Measurements from ENCODE around the gene MNS1. TPM values are rescaled to one million over a fixed set of nuclear protein-coding genes. Genes with fewer than 3 reads are reported as not detected.
A peak's percentile ranks its signal among the peaks of the same experiment; 100 is the strongest.
"Not testable (repeated sequence)": the region's sequence is repeated elsewhere in the genome, so short reads cannot be mapped to it uniquely, and the experiment has no call there.

The MNS1 gene, protein sequence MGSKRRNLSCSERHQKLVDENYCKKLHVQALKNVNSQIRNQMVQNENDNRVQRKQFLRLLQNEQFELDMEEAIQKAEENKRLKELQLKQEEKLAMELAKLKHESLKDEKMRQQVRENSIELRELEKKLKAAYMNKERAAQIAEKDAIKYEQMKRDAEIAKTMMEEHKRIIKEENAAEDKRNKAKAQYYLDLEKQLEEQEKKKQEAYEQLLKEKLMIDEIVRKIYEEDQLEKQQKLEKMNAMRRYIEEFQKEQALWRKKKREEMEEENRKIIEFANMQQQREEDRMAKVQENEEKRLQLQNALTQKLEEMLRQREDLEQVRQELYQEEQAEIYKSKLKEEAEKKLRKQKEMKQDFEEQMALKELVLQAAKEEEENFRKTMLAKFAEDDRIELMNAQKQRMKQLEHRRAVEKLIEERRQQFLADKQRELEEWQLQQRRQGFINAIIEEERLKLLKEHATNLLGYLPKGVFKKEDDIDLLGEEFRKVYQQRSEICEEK
- polyA plus RNA-seq (ENCODE audit: insufficient read length in 4 of 4), result 10 to 100 TPM; 11.6 to 31.4 (median 25.7) TPM

DNA sequence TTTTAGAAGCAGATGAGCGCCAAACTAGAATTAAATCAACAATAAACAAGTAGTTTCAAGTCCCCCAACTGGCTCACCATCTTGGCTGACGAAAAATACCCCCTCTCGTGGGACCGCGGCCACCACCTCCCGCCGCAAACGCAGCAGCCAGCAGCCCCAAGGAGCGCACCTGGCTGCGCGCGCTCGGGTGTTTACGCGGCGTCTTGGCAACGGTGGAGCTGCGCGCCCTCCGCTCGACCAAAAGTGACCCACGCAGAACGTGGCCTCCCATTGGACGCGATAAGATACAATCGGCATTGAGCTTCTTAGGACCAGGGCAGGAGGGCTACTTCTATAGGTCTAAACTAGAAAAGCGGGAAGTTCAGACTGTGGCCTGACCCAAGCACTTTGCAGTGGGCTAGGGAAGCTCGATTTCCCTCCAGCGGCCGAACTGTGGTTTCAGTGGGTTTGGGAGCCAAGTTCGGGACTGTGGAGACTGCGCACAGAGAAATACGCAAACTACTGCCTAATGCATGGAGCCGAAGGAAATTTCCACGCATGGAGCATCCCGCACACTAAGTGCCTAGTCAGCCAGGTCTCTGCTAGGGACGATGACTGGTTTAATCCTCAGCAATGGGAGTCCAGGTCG is at the start of gene MNS1:
MNS1 (minus strand) TSS at position 245 of the 628 bp plus-strand sequence; CDS start at position 80, 165 bp downstream.
- DNase-seq (ENCODE audit: low read depth in 4 of 4, low spot score in 3 of 4), result peak; percentile 93 to 98 (median 95)

DNA sequence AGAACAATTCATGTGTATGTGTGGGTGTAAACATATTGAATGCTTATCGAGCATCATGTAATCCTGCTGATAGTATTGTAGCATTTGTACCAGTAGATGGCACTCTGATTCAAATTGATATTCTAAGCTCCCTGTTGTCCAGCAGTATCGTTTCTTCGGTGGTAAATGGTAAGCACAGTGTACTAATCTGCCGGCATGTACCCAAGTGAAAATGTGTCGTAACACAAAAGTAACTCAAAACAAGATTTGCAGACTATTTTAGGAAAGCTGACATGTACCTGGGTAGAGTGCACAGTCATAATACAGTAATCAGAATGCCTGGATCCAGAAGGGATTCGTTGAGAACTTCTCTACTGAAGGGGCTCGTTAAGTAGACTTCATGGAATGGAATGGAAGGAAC is 31.7 kb upstream of the MNS1 start:
- peak in 3 of 4 donors; percentile 23 to 40 (median 31) for DNase-seq (ENCODE audit: low read depth in 4 of 4, low spot score in 3 of 4)

DNA sequence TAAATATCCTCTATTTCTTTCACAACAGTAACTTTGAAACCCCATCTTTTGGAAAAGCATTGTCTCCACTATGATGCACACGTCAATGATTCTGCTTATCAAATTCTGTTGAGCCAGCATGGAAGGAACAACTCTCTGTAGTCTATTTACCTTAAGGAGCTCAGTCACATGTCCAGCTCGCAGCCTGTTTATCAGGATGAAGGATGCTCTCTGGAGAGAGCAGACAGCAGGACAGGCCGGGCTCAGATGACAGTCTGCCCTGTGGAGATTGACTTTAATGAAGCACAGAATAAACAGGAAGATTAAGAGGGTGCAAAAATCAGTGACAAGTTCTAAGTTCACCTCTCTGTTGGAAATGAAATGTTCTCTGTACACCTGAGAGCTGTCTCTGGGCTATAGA is 30.6 kb upstream of the MNS1 start:
- DNase-seq (ENCODE audit: low read depth in 4 of 4, low spot score in 3 of 4), result no peak

DNA sequence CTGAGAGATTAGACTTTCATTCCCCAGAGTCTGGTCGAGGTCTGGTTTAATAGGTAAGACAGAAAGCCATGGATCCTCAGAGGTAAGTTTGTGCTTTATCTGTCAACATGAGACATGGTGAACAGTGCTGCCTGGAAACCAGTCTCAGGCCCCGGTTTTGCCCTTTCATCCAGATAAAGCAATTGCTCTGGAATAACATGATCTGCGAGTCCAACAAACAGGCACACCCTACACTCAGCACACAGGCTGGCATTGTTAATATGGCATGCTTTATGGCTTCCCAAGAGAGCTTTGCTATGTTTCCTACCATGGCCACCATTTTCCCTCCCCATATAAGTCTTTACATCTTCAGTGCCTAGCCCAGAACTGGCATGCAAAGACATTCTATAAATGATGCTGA is 30.1 kb upstream of the MNS1 start:
- no peak for DNase-seq (ENCODE audit: low read depth in 4 of 4, low spot score in 3 of 4)

DNA sequence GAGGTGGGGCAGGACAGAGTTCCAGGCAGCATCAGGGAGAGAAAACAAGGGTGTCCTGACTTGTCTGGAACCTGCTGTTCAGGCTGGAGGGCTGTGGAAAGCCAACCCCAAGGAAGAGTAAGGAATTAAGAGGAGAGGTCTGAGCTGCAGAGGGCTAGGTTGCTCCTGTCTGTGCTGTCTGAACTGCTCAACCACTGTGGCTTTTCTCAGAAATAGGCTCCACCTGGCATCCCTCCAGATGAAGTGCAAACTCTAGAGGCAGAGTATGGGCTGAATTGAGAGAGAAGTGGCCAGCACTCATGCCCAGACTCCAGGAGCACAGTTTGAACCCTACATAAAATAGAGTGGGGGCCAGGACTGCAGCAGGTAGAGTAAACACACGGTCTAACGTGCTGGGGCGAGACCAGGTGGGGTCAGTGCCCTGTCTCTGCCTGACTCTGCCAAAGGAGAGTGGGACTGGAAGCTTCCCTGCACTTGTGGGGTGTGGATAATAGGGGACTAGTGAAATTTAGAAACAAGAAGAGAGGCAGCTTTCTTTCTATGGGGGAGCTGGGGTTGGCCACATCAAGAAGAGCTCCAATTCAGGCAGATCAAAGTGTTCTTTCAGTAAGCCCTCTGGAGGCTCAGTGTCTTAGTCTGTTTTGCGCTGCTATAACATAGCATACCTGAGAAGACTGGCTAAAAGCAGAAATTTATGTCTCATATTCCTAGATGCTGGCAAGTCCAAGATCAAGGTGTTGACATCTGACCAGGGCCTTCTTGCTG is 28.0 kb upstream of the MNS1 start:
- no peak for DNase-seq (ENCODE audit: low read depth in 4 of 4, low spot score in 3 of 4)

DNA sequence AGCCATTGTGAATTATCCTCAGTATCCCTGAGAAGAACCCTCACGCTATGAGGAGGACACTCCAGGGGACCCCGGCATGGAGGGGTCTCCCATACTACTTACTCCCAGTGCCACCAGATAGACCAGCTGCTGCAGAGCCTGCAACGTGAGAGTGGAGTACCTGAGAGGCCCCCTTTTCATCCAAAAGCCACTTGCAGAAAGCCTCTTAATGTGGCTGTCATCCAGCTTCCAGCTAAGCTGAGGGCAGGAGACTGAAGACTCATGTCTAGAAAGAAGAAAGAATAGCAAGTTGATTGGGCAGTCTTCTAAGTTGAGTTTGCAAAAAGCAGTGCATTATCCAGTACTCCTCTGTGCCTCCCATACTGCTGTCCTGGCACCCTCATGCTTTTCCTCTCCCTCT is 27.3 kb upstream of the MNS1 start:
- DNase-seq (ENCODE audit: low read depth in 4 of 4, low spot score in 3 of 4), result no peak

DNA sequence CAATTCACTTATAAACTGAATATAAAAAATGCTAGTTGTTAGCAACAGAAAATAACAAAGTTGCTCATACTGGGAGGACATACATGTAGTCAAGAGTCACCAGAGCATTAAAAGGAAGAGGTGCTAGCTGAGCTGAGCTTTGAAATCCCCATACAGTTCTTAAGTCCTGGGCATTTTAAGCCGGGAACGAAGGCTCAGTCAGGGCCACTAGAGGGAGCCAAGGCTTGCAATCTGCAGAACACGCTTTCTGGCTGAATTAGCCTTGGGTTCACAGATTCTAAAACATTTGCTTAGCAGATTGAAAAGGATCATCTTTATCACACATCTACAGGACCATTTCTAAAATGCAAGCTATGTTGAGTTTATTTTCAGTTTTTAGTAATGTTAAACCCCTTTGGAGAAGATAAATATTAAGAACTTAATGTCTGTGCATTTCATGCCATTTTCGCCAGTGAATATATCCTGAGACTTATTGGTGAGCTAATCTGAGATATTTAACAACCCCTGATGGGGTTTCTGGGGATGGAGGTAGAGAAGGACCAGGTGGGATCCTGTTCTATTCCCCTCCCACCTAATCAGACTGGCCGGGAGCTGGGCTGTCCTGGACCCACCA is 26.3 kb upstream of the MNS1 start:
- peak in 3 of 4 donors; percentile 53 to 73 (median 56) for DNase-seq (ENCODE audit: low read depth in 4 of 4, low spot score in 3 of 4)

DNA sequence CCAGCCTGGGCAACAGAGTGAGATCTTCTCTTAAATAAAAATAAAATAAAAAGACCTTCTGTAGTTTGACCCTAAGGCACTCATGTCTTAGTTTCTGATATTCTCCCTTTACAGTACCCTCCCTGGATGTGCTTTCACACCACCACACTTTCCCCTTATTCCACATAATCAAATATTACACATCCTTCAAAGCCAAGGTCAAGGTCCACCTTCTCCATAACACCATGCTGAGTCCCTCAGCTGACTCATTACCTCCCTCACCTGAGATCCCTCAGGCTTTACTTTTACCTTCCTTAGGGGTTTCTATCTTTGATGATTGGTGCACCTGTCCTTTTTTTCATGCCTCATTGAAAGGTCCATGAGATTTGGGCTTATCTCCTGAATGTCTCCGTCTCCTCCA is 25.5 kb upstream of the MNS1 start:
- no peak for DNase-seq (ENCODE audit: low read depth in 4 of 4, low spot score in 3 of 4)

DNA sequence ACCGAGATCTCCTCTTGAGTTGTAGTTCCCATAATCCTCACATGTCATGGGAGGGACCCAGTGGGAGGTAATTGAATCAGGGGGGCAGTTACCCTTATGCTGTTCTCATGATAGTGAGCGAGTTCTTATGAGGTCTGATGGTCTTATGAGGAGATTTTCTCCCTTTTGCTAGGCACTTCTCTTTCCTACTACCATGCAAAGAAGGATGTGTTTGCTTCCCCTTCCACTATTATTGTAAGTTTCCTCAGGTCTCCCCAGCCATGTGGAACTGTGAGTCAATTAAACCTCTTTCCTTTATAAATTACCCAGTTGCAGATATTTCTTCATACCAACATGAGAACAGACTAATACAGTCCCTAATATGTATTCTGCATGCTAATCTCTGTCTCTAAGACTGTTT is 21.3 kb upstream of the MNS1 start:
- DNase-seq (ENCODE audit: low read depth in 4 of 4, low spot score in 3 of 4), result not testable (repeated sequence)

DNA sequence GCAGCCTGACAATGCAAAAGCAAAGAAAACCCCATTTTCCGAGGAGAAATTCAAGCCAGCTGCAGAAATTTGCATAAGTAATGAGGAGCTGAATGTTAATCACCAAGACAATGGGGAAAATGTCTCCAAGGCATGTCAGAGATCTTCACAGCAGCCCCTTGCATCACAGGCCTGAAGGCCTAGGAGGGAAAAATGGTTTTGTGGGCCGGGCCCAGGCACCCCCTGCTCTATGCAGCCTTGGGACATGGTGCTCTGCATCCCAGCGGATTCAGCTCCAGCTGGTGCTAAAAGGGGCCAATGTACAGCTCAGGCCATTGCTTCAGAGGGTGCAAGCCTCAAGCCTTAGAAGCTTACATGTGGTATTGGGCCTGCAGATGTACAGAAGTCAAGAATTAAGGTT is 20.5 kb upstream of the MNS1 start:
- DNase-seq (ENCODE audit: low read depth in 4 of 4, low spot score in 3 of 4), result not testable (repeated sequence)

DNA sequence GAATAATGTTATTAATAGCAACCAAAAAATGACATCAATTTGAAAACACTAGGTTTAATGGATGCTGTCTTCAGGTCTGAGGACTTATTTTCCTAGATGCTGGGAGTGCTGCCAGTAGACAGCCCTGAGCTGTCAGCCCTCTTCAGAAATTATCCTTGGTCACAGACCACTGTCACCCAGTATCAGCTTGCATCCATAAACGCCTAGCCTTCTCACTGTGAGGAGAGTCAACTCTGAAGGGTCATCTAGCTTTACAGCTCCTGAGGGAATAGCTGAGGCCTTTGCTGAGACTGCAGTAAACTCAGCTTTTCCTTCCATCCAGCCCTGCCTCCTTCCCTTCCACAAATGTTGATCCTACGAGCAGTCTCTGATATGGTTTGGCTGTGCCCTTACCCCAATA is 19.4 kb upstream of the MNS1 start:
- peak in 2 of 4 donors; percentile 45 to 53 for DNase-seq (ENCODE audit: low read depth in 4 of 4, low spot score in 3 of 4)

DNA sequence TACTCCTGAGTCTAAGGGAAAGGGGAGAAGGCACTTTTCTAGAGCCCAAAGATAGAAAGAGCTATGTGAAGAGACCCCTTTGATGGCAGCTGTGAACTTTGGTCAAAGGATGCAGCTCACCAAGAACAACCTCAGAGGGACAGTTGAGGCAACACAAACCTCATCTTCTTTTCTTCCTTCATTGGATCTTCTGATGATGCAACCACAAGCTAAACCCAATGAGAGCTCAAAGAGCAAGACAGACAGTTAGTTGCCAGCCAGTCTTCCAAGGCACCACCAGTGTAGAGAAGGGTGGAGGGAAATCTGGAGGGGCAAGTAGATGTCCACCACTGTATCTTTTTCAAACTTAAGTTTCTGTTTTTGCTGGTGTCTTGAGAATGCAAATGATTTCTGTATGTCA is 10.4 kb upstream of the MNS1 start:
- no peak for DNase-seq (ENCODE audit: low read depth in 4 of 4, low spot score in 3 of 4)

DNA sequence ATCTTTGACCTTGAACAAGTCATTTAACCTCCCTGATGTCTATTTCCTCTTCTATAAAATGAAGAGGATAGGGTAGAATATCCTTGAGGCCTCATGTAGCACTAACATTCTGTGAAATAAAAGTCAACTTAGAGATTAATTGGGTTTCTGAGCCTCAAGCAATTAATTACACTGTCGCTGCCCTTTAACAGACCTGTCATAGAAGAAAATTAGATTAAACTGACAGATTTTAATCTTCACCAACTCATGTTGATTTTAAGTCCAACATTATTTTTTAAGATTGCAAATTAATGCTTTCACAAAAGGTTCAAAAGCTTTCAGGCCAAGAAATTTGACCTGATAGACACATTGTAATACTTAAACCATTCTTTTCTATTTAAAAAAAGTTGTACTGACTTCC is 8.1 kb upstream of the MNS1 start:
- DNase-seq (ENCODE audit: low read depth in 4 of 4, low spot score in 3 of 4), result no peak

DNA sequence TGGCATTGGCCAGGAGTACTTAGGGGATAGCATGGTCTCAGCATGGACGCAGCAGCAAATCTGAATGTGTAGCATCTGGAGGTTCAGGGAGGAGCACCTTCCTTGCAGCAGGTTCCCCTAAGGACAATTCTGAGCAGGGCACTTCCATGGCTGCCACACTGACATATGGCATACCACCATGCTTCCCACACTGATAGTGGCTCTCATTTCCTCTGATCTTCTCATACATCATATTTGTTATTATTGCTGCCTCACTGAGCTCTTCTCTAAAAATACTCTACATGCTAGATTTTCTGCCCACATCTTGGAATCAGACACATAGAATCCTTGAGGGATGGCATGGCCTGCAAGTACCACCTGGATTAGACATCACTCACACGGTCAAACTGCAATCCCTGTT is 7.3 kb upstream of the MNS1 start:
- no peak for DNase-seq (ENCODE audit: low read depth in 4 of 4, low spot score in 3 of 4)

DNA sequence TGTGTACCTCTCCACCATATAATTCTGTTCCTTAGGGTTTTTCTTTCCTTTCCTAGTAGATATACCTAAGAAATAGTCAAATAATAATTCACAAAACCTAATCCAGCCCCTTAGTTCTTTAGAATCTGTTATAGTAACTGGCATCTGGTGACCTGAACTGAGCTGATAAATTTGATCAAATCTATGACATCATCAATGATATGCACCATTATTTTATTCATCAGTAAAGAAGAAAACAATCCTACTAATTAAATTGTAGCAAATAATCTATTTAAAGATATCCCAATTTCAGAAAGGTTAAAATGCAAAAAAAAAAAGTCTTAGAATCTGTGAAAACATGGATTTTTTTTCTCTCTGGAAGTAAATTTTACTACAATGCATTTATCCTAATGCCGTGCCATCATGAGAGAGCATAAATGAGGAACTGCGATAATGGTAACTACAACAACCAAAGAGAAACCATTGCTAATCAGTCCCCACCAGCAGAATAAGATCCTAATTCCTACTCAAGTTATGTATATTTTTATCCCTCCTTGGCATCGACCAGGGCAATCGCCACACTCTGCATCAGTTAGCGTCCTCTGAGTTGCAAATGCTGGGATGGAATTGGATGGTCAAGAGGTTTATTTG is 6.6 kb upstream of the MNS1 start:
- DNase-seq (ENCODE audit: low read depth in 4 of 4, low spot score in 3 of 4), result no peak

DNA sequence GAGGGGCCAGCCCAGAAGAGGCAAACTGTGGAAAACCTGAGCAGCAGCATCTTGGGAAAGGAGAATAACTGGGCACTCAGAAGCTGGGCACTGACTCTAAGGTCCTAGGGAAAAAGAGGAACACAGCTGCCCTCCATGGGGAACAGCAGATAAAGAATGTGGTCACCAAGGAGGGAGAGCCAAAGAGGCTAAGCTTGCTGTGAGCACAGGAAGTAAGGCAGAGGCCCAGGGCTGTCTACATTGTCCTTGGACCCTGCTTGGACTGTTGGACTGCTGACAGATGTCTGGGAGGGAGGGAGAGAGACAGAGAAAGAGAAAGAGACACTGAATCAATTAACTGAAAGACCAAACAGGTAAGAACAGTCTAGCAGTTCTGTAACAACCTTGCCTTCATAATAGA is 4.5 kb upstream of the MNS1 start:
- DNase-seq (ENCODE audit: low read depth in 4 of 4, low spot score in 3 of 4), result no peak

DNA sequence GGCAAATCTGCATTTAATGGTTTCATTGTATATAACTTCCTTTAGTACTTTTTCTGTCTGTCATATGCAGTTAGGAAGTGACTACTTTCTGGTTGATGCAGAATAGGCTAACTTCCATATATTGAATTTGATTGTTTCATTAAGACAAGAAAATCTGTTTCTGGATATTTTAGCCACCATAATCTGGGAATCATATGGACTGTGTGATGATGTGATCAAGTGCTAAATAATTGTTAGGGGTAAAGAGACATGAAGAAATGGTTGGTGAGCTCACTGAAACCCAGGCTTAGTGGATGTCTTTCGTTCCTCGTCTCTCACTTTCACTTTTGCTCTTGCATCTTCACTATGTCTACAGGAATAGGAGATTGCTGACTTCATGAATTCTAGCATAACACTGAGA is 3.5 kb upstream of the MNS1 start:
- DNase-seq (ENCODE audit: low read depth in 4 of 4, low spot score in 3 of 4), result no peak

DNA sequence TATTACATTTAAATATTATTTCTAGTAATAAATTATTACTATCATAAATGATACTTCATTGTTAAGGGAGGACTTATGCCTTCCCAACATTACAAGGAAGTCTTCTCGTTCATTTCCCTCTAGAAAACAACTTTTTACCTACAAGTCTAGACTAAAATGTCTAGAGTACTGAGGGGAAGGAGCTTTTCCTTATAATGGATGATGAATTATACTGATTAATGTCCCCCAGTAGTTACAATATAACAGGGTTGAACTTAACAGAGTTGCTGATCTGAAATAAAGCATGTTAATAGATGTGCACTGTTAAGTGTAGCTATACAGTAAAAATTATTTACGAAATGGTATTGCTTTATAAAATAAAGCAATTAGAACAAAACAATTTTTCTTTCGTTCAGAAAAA is 2.7 kb upstream of the MNS1 start:
- DNase-seq (ENCODE audit: low read depth in 4 of 4, low spot score in 3 of 4), result no peak

DNA sequence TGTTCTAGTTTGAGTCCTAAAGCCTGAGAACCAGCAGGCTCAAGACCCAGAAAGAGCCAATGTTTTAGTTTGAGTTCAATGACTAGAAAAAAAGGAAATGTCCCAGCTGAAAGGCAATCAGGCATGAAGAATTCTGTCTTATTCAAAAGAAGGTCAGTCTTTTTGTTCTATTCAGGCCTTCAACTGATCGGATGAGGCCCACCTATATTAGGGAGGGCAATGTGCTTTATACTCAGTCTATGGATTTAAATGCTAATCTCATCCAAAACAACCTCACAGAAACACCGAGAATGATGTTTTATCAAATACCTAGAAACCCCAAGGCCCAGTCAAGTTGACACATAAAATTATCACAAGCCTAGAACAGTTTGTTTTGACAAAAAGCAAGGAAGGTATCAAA is 4.0 kb downstream of the MNS1 start:
- DNase-seq (ENCODE audit: low read depth in 4 of 4, low spot score in 3 of 4), result no peak

DNA sequence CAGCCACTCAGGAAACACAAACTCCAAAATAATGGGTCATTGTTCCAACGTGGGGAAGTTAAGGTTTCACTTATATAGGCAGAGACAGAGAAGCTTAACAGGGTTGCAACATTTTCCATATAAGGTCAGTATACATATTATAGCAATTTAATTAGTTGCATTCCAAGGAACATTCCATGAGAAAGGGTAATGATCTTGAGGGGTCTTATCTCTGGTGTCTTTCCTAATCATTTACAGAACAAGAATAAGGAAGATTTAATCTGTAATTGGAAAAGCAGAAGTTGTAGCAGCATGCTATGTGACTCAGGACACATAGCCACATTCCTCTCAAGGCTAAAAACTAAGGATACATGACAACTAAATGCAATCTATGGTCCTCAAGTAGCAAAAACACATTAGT is 4.9 kb downstream of the MNS1 start:
- DNase-seq (ENCODE audit: low read depth in 4 of 4, low spot score in 3 of 4), result no peak
